Skin of body (tissue), 2 donors: ENCODE measurements around the gene PRSS37. TPM values are rescaled to one million over a fixed set of nuclear protein-coding genes. Genes with fewer than 3 reads are reported as not detected.
"Not testable (repeated sequence)": the region's sequence is repeated elsewhere in the genome, so short reads cannot be mapped to it uniquely, and the experiment has no call there.

Experiments
- DNase-seq: peaks from one replicate; lab custom pipeline; 2025; lab: John Stamatoyannopoulos, UW
- total RNA-seq: library from RNA; depleted of rRNA; stranded (reverse); fragments of >200 nt; gene quantifications from one replicate; pipeline ENCODE4 v1.2.3, GENCODE V29; 2014

The PRSS37 gene, protein sequence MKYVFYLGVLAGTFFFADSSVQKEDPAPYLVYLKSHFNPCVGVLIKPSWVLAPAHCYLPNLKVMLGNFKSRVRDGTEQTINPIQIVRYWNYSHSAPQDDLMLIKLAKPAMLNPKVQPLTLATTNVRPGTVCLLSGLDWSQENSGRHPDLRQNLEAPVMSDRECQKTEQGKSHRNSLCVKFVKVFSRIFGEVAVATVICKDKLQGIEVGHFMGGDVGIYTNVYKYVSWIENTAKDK
- total RNA-seq: not detected

DNA sequence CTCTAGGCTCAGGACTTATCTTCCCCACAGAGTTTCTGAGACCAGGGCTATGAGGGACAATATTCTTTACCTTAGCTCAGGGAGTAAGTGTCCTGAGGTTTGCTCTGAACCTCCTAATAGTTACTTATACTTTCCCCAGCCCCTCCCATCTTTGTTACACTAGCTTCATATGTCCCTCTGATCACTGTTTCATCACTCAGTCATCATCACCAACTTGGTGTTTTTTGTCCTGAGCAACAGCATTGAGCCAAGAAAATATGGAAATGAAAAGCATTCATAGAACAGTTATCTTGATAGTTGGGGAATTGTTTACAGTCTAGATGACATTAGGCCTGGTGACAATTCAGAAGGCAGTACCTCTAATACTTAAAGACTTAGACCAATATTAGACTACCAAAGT, at the start of gene PRSS37:
TSS of gene PRSS37 (minus strand) at position 101 of the 400 bp plus-strand sequence. CDS start 436 bp downstream, outside the sequence.
- no peak for DNase-seq

DNA sequence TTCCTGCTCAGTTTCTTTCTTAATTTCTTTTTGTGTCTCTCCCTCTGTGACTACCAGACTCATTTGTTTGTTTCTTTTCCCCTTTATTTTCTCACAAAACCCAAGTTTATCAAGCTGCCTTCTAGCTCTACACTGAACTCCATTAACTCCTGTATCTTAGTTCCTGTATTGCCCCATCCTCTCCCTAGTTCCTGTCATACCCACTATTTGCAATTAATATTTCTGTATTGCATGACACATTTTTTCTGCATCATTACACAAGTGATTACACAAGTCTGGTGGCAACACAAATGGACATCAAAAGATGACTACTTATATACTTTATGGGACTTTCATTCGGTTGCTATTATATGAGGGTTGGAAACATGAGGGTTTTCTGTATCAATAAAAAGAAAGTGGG, 48.0 kb upstream of the PRSS37 start:
- DNase-seq: no peak

DNA sequence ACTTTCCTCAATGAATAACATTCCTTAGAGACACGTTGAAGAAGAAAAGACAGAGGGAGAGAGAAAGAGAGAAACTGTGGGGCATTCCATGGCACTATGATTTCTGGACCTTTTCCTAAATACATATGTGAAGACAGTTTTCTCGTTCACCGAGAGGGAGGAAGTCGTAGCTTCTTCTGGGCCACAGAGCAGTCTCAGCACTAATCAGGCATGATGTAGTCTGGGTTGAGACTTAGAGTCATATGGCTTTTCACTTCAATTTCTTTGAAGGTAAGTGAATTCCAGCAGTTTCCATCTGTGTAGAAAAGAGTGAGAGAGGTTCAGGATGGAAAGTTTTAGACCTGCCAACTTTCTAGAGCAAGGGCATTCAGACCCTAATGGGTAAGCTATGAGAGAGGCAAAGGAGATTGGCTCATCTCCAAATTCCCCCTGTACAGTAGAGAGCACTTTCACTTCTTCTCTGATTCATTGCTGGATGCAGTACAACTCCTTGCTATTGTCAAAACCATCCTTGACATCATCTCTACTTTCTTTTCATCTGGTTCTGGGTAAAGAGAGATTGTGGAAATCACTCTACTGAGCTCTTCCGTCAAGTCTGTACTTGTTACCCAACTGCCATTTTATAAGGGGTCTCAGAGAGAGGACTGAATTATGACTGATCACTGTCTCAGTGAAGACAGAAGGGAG, 43.4 kb upstream of the PRSS37 start:
- no peak for DNase-seq

DNA sequence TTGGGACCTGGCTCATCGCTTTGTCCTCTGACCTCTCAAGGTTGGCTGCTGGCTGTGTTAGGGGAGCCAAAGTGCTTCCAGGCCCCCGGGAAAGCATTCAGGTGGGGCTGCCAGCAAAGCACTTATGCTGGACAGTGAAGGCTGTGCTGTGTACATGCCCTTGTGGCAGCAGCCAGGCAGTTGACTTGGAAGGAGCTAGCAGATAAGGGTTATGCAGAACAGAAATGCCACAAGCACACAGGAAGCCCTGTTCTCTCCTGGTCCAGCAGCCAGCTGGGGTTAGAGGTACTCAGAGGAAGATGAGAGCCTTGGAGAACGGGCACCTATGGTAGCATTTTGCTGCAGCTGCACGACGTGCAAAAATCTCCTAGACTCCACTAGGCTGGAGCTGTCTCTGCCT, 39.7 kb upstream of the PRSS37 start:
- DNase-seq: no peak

DNA sequence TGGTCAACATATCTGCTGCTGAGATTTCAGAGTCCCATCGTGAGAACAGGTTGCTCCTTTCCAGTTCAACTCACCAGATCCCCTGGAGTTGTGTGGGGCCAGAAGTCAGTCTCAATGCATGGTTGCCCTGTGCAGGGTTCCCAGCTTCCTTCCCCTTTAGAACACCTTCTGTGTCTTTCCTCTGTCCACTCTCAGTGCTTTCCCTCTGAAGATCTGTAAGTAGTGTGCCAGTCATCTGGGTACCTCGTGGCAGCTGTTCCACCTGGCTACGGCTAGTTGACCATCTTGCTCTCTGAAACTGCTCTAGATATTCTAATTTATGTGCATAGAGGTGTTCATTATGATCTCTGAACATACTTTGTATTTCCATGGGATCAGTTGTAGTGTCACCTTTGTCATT, 36.1 kb upstream of the PRSS37 start:
- DNase-seq: no peak

DNA sequence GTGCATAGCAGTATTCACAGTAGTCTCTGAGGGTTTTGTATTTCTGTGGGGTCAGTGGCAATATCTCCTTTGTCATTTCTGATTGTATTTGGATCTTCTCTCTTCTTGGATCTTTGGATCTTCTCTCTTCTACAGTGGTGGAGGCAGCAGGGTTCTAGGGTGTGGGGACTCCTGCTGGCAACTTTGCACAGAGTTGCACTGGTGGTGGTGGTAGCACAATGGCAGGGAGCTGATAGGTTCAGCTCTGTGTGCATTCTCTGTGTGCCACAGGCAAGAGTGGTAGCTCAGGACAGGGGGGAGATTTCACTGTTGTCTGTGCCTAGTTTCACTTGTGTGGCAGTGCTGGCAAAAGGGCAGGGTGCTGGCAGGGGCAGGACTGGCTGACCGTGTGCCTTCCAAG, 35.1 kb upstream of the PRSS37 start:
- DNase-seq: no peak

DNA sequence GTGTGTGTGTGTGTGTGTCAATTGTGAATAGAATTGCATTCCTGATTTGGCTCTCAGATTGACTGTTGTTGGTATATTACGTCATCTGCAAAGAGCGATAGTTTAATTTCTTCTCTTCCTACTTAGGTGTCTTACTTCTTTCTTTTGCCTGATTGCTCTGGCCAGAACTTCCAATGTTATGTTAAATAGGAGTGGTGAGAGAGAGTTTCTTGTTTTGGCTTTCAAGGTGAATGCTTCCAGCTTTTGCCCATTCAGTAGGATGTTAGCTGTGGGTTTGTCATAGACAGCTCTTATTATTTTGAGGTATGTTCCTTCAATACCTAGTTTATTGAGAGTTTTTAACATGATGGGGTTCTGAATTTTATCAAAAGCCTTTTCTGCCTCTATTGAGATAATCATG, 34.2 kb upstream of the PRSS37 start:
- no peak for DNase-seq

DNA sequence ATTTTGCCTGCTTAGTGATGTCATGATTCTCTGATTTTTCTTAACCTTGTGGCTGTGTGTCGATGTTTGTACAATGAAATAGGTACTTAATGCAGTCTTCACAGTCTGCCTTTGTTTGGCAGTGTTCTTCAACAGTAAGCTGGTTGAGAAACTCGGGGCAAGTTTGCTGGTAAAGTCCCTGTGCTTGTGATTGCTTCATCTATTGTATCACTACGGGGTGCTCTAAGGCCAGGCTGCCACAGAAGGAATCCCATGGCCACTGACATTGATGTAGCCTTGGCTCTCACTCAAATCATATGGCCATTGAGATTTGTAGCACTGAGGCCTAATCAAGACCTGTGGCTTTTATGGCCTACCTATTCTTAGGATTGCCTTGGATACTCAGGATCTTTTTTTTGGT, 33.5 kb upstream of the PRSS37 start:
- DNase-seq: no peak

DNA sequence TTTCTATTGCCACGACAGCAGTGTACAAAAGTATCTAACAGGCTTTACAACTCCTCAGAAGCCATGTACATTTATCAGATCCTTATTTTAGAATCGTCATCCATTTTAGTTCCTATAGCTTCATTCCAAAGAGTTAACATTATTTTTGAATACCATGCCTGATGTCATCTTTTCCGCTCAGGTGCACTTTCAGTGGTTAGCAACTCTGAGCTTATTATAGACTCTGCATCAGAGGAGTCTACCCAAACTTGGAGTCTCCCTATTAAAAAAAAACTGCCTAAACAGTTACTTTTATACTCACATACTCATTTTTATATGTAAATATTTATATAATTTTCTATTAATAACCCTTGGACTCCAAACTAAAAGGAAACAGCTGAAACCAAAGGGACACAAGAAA, 31.6 kb upstream of the PRSS37 start:
- DNase-seq: no peak

DNA sequence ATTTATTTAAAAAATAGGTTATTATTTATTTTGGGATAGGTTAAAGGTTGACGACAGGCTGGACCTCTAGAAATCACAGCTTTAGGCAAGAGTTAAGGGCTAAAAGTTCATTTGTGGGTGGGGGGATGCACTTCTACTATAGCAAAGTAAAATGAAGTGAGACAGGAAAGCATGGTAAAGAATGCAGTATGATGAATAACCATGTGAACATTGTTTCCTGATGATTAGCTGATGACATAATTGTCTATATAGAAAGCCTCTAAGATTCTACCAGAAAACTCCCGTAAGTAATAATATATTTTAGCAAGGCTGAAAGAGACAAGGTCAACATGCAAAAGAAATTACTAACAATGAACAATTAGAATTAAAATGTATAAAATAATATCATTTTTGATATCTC, 25.7 kb upstream of the PRSS37 start:
- DNase-seq: no peak

DNA sequence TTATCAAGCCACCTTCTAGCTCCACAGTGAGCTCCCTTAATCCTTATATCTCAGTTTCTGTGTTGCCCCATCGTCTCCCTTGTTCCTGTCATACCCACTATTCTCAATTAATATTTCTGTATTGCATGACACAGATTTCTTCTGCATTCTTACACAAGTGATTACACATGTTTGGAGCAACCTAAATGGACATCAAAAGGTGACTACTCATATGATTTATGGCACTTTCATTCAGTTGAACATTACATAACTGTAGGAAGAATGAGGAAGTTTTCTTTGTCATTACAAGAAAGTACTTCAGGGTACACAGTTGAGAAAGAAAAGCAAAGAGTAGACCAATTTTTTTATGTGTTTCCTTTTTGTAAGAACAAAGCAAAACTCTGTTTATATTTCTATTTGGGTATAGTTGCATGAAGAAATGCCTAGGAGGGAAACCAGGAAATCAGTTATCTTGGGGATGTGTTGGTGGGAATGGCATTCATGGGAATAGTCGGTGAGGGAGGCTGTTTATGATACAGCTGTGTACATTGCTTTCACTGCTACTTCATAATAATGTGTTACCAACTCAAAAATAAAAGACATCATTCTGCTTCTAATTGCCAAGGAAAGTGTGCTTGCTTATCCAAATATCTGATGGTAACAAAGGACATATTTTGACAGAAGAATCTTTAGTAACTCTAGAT, 23.6 kb upstream of the PRSS37 start:
- no peak for DNase-seq

DNA sequence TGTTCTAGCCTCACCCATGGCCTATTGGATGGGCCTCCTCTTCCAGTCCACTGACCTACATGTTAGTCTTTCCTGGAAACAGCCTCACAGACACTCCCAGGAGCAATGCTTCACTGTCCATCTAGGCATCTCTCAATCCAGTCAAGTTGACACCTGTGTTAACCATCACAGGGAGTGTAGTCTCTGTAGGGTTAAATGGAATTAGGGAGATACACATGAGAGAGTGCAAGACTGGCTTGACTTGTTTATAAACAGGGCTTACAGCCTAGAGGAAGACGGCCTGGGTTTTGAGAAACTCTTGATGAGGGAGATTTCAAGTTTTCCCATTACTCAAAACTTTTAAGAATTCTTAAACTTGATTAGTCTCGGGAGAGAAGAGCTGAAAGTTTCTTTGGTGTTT, 18.9 kb upstream of the PRSS37 start:
- no peak for DNase-seq

DNA sequence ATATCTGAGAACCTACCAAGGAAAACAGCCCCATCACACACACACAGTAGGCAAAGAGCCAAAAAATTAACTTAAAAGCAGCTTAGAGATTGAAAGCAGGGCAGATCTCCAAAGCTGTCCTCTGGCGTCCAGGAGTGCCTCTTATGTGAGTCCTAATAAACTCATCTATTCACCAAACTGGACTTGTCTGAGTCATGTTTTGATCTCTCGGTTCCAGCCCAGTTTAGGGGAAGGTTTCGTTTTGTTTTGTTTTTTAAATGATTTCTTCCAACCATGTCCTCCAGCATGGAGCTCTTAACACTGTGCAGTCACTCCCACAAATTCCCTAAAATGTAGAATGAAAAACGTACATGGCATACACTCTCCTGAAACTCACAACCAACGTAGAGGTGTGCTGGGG, 6.7 kb upstream of the PRSS37 start:
- no peak for DNase-seq

DNA sequence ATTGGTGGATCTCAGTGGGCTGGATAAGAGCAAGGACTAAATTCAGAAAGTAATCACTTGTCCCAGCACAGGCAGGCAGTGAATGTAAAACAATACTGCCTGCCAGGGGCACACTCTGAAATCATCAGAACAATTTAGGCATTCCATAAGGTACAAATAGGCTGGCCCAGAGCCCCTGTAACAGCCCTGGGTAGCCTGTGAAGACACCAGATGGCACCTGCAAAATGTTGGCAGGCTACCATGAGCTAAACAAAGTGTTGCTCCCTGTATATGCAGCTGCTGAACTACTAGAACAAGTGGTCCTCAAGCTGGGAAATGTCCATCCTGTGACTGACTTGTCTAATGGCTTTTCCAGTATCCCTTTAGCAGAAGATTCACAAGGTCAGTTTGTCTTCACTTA, 3.0 kb upstream of the PRSS37 start:
- DNase-seq: no peak

DNA sequence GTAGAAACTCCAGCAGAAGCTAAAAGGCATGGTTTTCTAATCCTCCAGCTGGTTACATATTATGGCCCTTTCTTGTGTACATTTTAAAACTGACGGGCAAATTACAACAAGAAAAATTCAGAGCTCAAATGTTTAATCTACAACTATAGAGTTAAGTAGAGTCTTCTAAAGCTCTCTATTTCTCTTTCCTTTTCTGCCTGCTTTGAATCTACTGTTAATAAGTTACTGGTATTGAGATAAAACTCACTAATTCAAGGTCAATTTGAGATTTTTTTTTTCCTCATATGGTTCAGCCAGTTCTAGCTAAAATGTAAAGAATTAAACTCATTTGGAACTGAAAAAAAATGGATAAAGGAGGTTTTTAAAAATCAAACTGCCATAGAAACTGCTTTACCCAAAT, 1.6 kb upstream of the PRSS37 start:
- DNase-seq: no peak

DNA sequence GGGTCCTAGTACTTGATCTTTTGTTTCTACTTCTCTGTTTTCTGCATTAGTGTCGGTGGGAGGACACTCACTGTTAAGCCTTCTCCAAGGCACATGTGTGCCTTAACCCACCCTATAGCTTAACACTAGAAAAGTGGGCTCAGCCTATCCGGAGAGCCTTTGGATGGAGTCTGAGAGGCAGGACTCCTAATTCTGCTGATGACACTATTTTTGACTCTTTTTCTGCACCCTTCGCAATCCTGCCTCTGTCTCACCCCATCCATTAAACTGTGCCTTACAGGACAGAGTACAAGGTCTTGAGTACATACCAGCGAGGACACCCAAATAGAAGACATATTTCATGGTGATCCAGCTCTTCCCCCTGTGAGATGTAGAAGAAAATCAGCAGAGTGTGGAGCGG, 577 bp downstream of the PRSS37 start:
- no peak for DNase-seq

DNA sequence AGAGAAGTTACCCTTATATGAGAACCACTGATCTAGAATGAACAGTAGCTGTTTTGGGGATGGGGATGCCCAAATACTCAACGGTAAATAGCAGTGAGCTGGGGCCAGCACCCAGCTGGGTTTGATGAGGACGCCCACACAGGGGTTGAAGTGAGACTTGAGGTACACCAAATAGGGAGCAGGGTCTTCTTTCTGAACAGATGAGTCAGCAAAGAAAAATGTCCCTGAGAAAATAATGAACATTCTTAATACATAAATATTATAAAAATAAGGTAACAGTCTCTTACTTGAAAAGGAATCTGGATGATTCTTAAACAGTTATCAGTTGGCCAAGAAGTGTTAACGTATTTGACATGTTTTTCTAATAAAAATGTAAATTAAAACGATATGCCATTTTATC, 2.0 kb downstream of the PRSS37 start:
- DNase-seq: no peak

DNA sequence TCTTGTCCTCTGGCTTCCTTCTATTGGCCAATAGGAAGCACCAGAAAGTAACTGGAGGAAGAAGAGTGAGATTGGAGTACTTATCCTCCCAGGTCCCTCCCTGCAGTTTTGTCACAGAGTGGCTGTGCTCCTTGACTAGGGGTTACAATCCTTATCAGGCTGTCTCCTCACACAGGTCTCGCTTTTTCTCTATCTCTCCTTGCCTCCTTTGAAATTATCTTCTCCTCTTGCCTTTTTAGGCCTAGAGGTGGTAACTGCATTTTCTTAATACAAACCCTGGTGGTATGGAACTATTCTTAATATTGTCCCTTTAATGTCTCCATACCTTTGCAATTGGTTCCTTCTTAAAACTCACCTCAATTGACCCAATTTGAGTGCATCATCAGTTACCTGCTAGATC, 2.7 kb downstream of the PRSS37 start:
- DNase-seq: no peak

DNA sequence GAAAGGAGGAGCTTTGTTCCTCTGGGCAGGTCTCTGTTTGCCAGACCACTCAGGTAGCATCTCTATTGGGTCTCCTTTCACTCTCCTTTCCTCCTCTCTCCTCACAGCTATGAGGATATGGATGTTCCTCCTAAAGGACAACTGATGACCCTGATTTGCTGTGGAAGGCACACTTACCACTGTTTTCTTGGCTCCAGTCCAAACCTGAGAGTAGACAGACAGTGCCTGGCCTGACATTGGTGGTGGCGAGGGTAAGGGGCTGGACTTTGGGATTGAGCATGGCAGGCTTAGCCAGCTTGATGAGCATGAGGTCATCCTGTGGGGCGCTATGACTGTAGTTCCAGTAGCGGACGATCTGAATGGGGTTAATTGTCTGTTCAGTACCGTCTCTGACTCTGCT, 3.6 kb downstream of the PRSS37 start:
- DNase-seq: no peak

DNA sequence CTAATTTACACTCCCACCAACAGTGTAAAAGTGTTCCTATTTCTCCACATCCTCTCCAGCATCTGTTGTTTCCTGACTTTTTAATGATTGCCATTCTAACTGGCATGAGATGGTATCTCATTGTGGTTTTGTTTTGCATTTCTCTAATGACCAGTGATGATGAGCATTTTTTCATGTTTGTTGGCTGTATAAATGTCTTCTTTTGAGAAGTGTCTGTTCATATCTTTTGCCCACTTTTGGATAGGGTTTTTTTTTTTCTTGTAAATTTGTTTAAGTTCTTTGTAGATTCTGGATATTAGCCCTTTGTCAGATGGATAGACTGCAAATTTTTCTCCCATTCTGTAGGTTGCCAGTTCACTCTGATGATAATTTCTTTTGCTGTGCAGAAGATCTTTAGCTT, 18.9 kb downstream of the PRSS37 start:
- DNase-seq: not testable (repeated sequence)

DNA sequence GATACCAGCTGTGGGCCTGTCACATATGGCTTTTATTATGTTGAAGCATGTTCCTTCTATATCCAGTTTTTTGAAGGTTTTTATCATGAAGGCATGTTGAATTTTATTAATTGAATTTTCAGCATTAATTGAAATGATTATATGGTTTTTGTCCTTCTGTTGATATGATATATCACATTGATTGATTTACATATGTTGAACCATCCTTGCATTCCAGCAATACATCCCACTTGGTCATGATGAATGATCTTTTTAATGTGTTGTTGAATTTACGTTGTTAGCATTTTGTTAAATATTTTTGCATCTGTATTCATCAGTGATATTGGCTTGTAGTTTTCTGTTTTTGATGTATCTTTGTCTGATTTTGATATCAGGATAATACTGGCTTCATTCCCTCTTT, 21.2 kb downstream of the PRSS37 start:
- no peak for DNase-seq

DNA sequence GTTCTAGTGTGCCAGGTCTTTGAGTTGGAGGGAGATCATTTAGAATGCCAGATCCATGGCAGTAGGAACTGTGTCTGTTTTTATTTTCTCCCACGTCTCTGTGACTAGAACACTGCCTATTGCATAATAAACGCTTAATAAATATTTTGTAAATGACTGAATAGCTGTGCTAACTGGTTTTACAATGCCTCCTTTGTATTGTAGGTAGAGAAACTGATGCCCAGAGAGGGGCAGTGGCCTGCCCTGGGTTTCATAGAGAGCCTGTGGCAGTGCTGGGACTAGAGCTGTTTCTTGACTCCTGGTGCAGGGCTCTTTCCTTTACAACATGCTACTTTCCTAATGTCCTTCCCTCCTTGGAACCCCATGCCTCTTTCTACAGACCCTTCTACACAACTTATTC, 48.8 kb downstream of the PRSS37 start:
- DNase-seq: no peak

DNA sequence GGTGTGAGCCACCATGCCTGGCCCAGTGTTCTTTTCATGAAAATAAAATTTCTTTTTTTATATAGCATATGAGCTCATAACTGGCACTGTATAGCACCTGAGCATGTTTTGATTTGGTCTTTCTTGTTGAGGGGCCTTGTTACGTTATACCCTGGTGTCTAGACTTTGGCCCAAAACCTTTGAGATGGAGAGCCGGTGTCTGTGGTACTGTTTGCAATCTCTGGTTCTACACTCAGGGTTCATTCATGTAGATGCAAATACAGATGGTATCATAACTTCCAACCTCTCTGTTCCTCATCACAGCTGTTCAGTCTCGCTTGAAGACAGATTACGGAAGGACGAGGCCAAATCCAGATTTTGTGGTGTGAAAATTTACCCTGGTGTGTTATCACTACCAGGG, 51.4 kb downstream of the PRSS37 start, which contains the start of gene TAS2R5:
TSS of gene TAS2R5 (plus strand) at position 301 of the 400 bp plus-strand sequence. CDS start 145 bp downstream, outside the sequence.
- DNase-seq: no peak
